HepG2 (cell line): ENCODE results near the gene RITA1. TPM values are rescaled to one million over a fixed set of nuclear protein-coding genes. Genes with fewer than 3 reads are reported as not detected.

ENCODE experiments used
- ATAC-seq: fragments of 200-7000 bp; cut with Tn5 transposase; 3 replicates; pipeline ENCODE4 v1.9.1; 2020; ENCODE audit warnings: mild to moderate bottlenecking, moderate library complexity
- BruUV-seq: library from RNA; stranded (reverse); fragments of 400-500 nt; replicated peaks from 2 replicates; lab custom pipeline; 2021; lab: Mats Ljungman, UMichigan
- CTCF ChIA-PET: fragments of 300-600 bp; formaldehyde crosslinking; extraction: SDS; loops from one replicate; lab custom pipeline; 2021; ENCODE audit warnings: low total read pairs, inconsistent platforms, low intra/inter-chr PET ratio; lab: Yijun Ruan, JAX
- POLR2A ChIA-PET: fragments of 350-600 bp; sonication (Branson Sonifier 250); formaldehyde crosslinking; loops from one replicate; lab custom pipeline; 2020; ENCODE audit warnings: antibody characterized with exemption, inconsistent platforms; lab: Yijun Ruan, JAX
- DNase-seq: peaks from one replicate; pipeline ENCODE4 v3.0.0-alpha.2; 2015; ENCODE audit warnings: low spot score
- FAIRE-seq: peaks from 3 replicates; lab custom pipeline; 2011; peaks lifted over from hg19 to GRCh38; lab: Jason Lieb, UNC
- H2AFZ ChIP-seq: one replicate; pipeline ENCODE4 v1.6.1; 2011; ENCODE audit warnings: low read length, inconsistent platforms
- H3K27ac ChIP-seq: fragments of 300-600 bp; 3 replicates; pipeline ENCODE4 v1.8.0; 2011; ENCODE audit warnings: mixed run types, mild to moderate bottlenecking, mixed read lengths, low read length, inconsistent platforms; ENCODE audit not compliant: insufficient read depth; ENCODE audit errors: extremely low read length
- H3K27me3 ChIP-seq, 2 experiments: fragments of 200-600 bp in 1 of 2; 2 replicates in 1 of 2; 3 replicates in 1 of 2; pipeline versions ENCODE4 v1.6.0 to v1.8.0; 2011; ENCODE audit warnings: low read length in 2 of 2, mild to moderate bottlenecking in 2 of 2, moderate library complexity in 2 of 2, inconsistent platforms in 1 of 2; ENCODE audit not compliant: insufficient read depth in 2 of 2, control insufficient read depth in 1 of 2
- H3K36me3 ChIP-seq, 2 experiments: fragments of 200-600 bp in 1 of 2; replicated peaks in 1 of 2; 2 replicates in 1 of 2; 3 replicates in 1 of 2; pipeline versions ENCODE4 v1.5.1 to v1.8.0; 2011; ENCODE audit warnings: low read length in 2 of 2, inconsistent platforms in 1 of 2; ENCODE audit not compliant: insufficient read depth in 2 of 2, control insufficient read depth in 1 of 2
- H3K4me1 ChIP-seq: 2 replicates; pipeline ENCODE4 v1.5.1; 2012; ENCODE audit warnings: low read length, inconsistent platforms; ENCODE audit not compliant: insufficient read depth
- H3K4me2 ChIP-seq: 2 replicates; pipeline ENCODE4 v1.6.0; 2011; ENCODE audit warnings: low read depth, low read length, inconsistent platforms
- H3K4me3 ChIP-seq, 3 experiments: fragments of 200-600 bp in 1 of 3; sonication (generic), shearing (Covaris generic) in 1 of 3; replicated peaks in 1 of 3; 2 replicates each; pipeline ENCODE4 v1.5.1; 2011 to 2016; ENCODE audit warnings: low read length in 3 of 3, inconsistent platforms in 2 of 3, low read depth in 2 of 3, mild to moderate bottlenecking in 2 of 3, control low read depth in 1 of 3, mixed read lengths in 1 of 3; ENCODE audit not compliant: insufficient read depth in 1 of 3
- H3K79me2 ChIP-seq: one replicate; pipeline ENCODE4 v1.6.1; 2011; ENCODE audit warnings: low read length, inconsistent platforms; ENCODE audit not compliant: insufficient read depth
- H3K9ac ChIP-seq: 2 replicates; pipeline ENCODE4 v1.6.0; 2011; ENCODE audit warnings: mild to moderate bottlenecking, low read depth, low read length, inconsistent platforms; ENCODE audit not compliant: insufficient read depth
- H3K9me3 ChIP-seq: 2 replicates; pipeline ENCODE4 v1.5.1; 2012; ENCODE audit warnings: mild to moderate bottlenecking, low read length
- H4K20me1 ChIP-seq: 2 replicates; pipeline ENCODE4 v1.6.0; 2011; ENCODE audit warnings: inconsistent platforms, mild to moderate bottlenecking, low read length, moderate library complexity; ENCODE audit not compliant: insufficient read depth
- CEBPB ChIP-seq: IDR thresholded peaks from 2 replicates; pipeline ENCODE4 v1.6.1; 2011; ENCODE audit warnings: low read depth, low read length, improper control_type of control experiment, borderline replicate concordance
- CEBPG ChIP-seq: IDR thresholded peaks from 2 replicates; pipeline ENCODE4 v1.6.1; 2016
- KDM3A ChIP-seq: IDR thresholded peaks from 2 replicates; pipeline ENCODE4 v1.6.1; 2018; ENCODE audit warnings: low read depth, missing compliant biosample characterization
- ZNF124 ChIP-seq: sonication (generic); formaldehyde crosslinking; IDR thresholded peaks from 2 replicates; pipeline ENCODE4 v1.4.0; 2020; ENCODE audit warnings: missing genetic modification reagents
- ZNF230 ChIP-seq: sonication (generic); formaldehyde crosslinking; IDR thresholded peaks from 2 replicates; pipeline ENCODE4 v1.4.0; 2020; ENCODE audit warnings: mild to moderate bottlenecking, missing genetic modification reagents
- ZNF605 ChIP-seq: sonication (generic); formaldehyde crosslinking; IDR thresholded peaks from 2 replicates; pipeline ENCODE4 v1.8.0; 2022; ENCODE audit warnings: mild to moderate bottlenecking, missing genetic modification reagents
- ZNF740 ChIP-seq: sonication (generic); formaldehyde crosslinking; IDR thresholded peaks from 2 replicates; pipeline ENCODE4 v1.4.0; 2020; ENCODE audit warnings: missing genetic modification reagents
- WGBS: methylation state at CpG from one replicate; pipeline ENCODE4 v1.1.6; 2017; ENCODE audit warnings: low lambda C conversion rate; 5-methylcytosine and 5-hydroxymethylcytosine counted together
- in situ Hi-C: cut with HindIII; loops from 2 replicates; pipeline ENCODE4 v1.10.0; 2017; ENCODE audit warnings: low pct_unique_long_range_greater_than_20kb; ENCODE audit not compliant: extremely low pct_ligation_motif_present
- intact Hi-C: fragments of 100-400 bp; cut with micrococcal nuclease; formaldehyde crosslinking; loops from one replicate; pipeline ENCODE4 v1.10.0; 2022; ENCODE audit not compliant: unreplicated experiment
- polyA plus RNA-seq, 8 experiments: library from polyadenylated mRNA; depleted of rRNA in 3 of 8; stranded (reverse) in 7 of 8; unstranded in 1 of 8; fragments of >200 nt; fragmentation: Illumina TruSeq in 4 of 8; extraction: Trizol in 4 of 8; gene quantifications; 2 replicates each; pipeline versions ENCODE4 v1.2.1 to v1.2.3, GENCODE V29; 2011 to 2016; ENCODE audit warnings: low read depth in 4 of 8, missing spikeins in 1 of 8, mixed read lengths in 1 of 8; ENCODE audit not compliant: insufficient read depth in 1 of 8
- total RNA-seq, 5 experiments: library from RNA; depleted of rRNA; stranded (reverse); fragments of >200 nt; fragmentation: Illumina TruSeq; extraction: Trizol; gene quantifications; 2 replicates each; pipeline ENCODE4 v1.2.3, GENCODE V29; 2016; ENCODE audit warnings: low read depth in 1 of 5

The RITA1 gene
- total and polyA plus RNA-seq, 2 of the 13 experiments (the other 11 are each of a cell fraction or from before 2014, with no cell fraction given) = 12.4 to 28.9 TPM

DNA sequence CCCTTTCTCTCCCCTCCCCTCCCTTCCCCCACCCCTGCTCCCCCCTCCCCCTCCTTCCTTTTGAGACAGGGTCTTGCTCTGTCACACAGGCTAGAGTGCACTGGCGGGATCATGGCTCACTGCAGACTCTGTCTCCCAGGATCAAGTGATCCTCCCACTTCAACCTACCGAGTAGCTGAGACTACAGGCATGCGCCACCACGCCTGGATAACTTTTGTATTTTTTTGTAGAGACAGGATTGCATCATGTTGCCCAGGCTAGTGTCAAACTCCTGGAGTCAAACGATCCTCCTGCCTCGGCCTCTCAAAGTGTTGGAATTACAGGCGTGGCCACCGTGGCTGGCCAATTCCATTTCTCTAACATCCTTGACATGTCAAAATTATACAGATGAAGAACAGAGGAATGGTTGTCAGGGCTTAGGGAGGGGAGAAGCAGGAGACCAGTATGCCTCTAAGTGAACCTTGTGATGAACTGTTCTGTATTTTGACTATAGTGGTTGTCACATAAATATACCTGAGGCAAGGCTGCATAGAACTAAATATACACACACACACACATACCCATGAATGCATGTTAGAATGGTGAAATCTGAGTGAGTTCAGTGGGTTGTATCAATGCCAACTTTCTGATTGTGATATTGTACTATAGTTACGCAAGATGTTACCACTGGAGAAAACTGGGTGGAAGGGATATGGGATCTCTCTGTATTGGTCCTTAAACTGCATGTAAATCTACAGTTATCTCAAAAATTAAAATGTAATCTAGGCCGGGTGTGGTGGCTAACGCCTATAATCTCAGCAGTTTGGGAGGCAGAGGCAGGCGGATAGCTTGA lies 39.6 kb upstream of the RITA1 start:
- TF ChIP-seq CEBPB = peak; percentile 28; the same call in 1 of the 2 replicates
- no peak for TF ChIP-seq ZNF230
- no peak for TF ChIP-seq ZNF124 (CRISPR knock-in tag)
- peak; percentile 9; the same call in 1 of the 2 replicates for TF ChIP-seq CEBPG (CRISPR knock-in tag)
- Histone ChIP-seq H3K4me2 (no peak overlapping the region), H3K27ac (no peak overlapping the region), H3K36me3 (no peaks in the 10 kb centered on the region), H4K20me1 (no peaks in the 10 kb centered on the region), H3K27me3 (peaks cover 1 to 26% of the 10 kb centered on the region in 2 experiments; a peak in 3 of 5 replicates), H3K9me3 (no peaks in the 10 kb centered on the region), H3K4me3 (no peak overlapping the region), H3K79me2 (no peaks in the 10 kb centered on the region), H3K9ac (no peak overlapping the region), H2AFZ (no peak overlapping the region), H3K4me1 (peaks cover 17% of the 10 kb centered on the region)
- 32% methylated on average over 11 of the region's 12 CpGs for WGBS
- FAIRE-seq (no peak), DNase-seq (no peak), ATAC-seq (no peak)
- ChIA-PET POLR2A (no interaction called here), CTCF (no interaction called here)
- BruUV-seq = no TSS peak
- in situ Hi-C loops (no loop called here), intact Hi-C loops (no loop called here)

DNA sequence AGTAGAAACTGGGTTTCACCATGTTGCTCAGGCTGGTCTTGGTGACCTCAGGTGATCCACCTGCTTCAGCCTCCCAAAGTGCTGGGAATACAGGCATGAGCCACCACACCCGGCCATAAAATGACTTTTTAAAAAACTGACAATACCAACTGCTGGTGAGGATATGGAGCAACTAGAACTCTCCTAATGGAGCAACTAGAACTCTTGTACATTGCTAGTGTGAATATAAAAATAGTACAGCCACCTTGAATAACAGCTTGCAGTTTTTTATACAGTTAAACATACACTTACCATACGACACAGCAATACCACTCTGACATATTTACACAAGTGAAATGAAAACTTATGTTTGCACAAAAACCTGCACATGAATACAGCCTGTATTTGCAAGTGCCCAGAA lies 38.5 kb upstream of the RITA1 start:
- ChIA-PET CTCF (no interaction called here), POLR2A (interaction anchor here (0.6 kb wide), 1 partner anchor 39 kb away, joined by 3 read pairs; the partner anchor contains the start of gene RITA1)
- Histone ChIP-seq H3K27ac (no peak overlapping the region), H3K9ac (no peak overlapping the region), H3K4me1 (peaks cover 13% of the 10 kb centered on the region), H3K36me3 (no peaks in the 10 kb centered on the region), H3K4me2 (no peak overlapping the region), H2AFZ (no peak overlapping the region), H3K9me3 (no peaks in the 10 kb centered on the region), H3K27me3 (peaks cover 1 to 28% of the 10 kb centered on the region in 2 experiments; a peak in 3 of 5 replicates), H4K20me1 (no peaks in the 10 kb centered on the region), H3K4me3 (no peak overlapping the region), H3K79me2 (no peaks in the 10 kb centered on the region)
- DNase-seq (no peak), ATAC-seq (no peak), FAIRE-seq (no peak)
- 0% methylated on average over 2 of the region's 2 CpGs for WGBS
- in situ Hi-C loops = no loop called here
- TF ChIP-seq KDM3A (no peak), ZNF740 (CRISPR knock-in tag) (no peak), ZNF605 (CRISPR knock-in tag) (no peak)
- BruUV-seq = no TSS peak
- intact Hi-C loops = no loop called here
